Stomach smooth muscle (tissue), 2 donors: ENCODE data around the gene YES1.
"Not testable (repeated sequence)": the region's sequence is repeated elsewhere in the genome, so short reads cannot be mapped to it uniquely, and the experiment has no call there.

Experiments
- H3K27ac ChIP-seq: one replicate; pipeline ENCODE4 v1.7.0; 2013; ENCODE audit warnings: mild to moderate bottlenecking, low read length, inconsistent platforms
- H3K27me3 ChIP-seq, 2 donors: one replicate each; pipeline ENCODE4 v1.7.0; 2013; ENCODE audit warnings: low read length in 2 of 2; ENCODE audit not compliant: insufficient read depth in 2 of 2, control insufficient read depth in 1 of 2
- H3K36me3 ChIP-seq, 2 donors: one replicate each; pipeline ENCODE4 v1.7.0; 2013; ENCODE audit warnings: low read length in 2 of 2; ENCODE audit not compliant: control insufficient read depth in 2 of 2, insufficient read depth in 2 of 2
- H3K4me1 ChIP-seq: one replicate; pipeline ENCODE4 v1.7.0; 2013; ENCODE audit warnings: low read length; ENCODE audit not compliant: control insufficient read depth, insufficient read depth
- H3K4me3 ChIP-seq, 2 donors: one replicate each; pipeline ENCODE4 v1.7.0; 2013; ENCODE audit warnings: low read length in 2 of 2
- H3K9ac ChIP-seq, 2 donors: one replicate each; pipeline ENCODE4 v1.7.0; 2013; ENCODE audit warnings: low read length in 2 of 2, mild to moderate bottlenecking in 1 of 2
- H3K9me3 ChIP-seq, 2 donors: one replicate each; pipeline ENCODE4 v1.7.0; 2013; ENCODE audit warnings: low read length in 2 of 2; ENCODE audit not compliant: control insufficient read depth in 2 of 2
- donor health status: healthy.
- donor health status: Pancreatic carcinoma.

Gene YES1

GRCh38 chr18:759864-760263 lies 52.2 kb downstream of the YES1 start:
- not testable (repeated sequence) for H3K4me1 ChIP-seq, H3K4me3 ChIP-seq, H3K9me3 ChIP-seq, H3K27me3 ChIP-seq, H3K9ac ChIP-seq, H3K27ac ChIP-seq, H3K36me3 ChIP-seq

- Histone ChIP-seq H3K4me3 (no peak overlapping the region), H3K36me3 (peaks cover 2 to 5% of the 10 kb centered on the region in 2 donors), H3K27ac (no peak overlapping the region), H3K9ac (no peak overlapping the region), H3K4me1 (no peaks in the 10 kb centered on the region), H3K9me3 (no peaks in the 10 kb centered on the region), H3K27me3 (no peaks in the 10 kb centered on the region)
Measured at GRCh38 chr18:755506-755905, 56.5 kb downstream of the YES1 start.

- Histone ChIP-seq H3K9me3 (no peaks in the 10 kb centered on the region), H3K4me1 (no peaks in the 10 kb centered on the region), H3K9ac (no peak overlapping the region), H3K4me3 (no peak overlapping the region), H3K27ac (no peak overlapping the region), H3K36me3 (peaks cover 5 to 7% of the 10 kb centered on the region in 2 donors), H3K27me3 (no peaks in the 10 kb centered on the region)
Measured at GRCh38 chr18:754656-755055, 57.4 kb downstream of the YES1 start.

GRCh38 chr18:750456-750855 lies 61.6 kb downstream of the YES1 start:
- Histone ChIP-seq H3K9ac (no peak overlapping the region), H3K4me3 (no peak overlapping the region), H3K36me3 (peaks cover 7 to 16% of the 10 kb centered on the region in 2 donors), H3K27me3 (no peaks in the 10 kb centered on the region), H3K9me3 (no peaks in the 10 kb centered on the region), H3K27ac (no peak overlapping the region), H3K4me1 (no peaks in the 10 kb centered on the region)

- no peak overlapping the region for H3K9ac ChIP-seq
- H3K27me3 ChIP-seq: no peaks in the 10 kb centered on the region
- H3K36me3 ChIP-seq: peaks cover 11 to 14% of the 10 kb centered on the region in 2 donors
- no peaks in the 10 kb centered on the region for H3K9me3 ChIP-seq
- no peaks in the 10 kb centered on the region for H3K4me1 ChIP-seq
- H3K4me3 ChIP-seq: no peak overlapping the region
- H3K27ac ChIP-seq: no peak overlapping the region
Measured at GRCh38 chr18:744832-745597, 67.0 kb downstream of the YES1 start.

- Histone ChIP-seq H3K9ac (no peak overlapping the region), H3K4me1 (no peaks in the 10 kb centered on the region), H3K27ac (no peak overlapping the region), H3K36me3 (peaks cover 12 to 16% of the 10 kb centered on the region in 2 donors), H3K27me3 (no peaks in the 10 kb centered on the region), H3K4me3 (no peak overlapping the region), H3K9me3 (no peaks in the 10 kb centered on the region)
Measured at GRCh38 chr18:741931-742512, 70.0 kb downstream of the YES1 start.

GRCh38 chr18:732371-732770 lies 79.7 kb downstream of the YES1 start:
- H3K9me3 ChIP-seq: no peaks in the 10 kb centered on the region
- H3K36me3 ChIP-seq: peaks cover 19 to 20% of the 10 kb centered on the region in 2 donors
- no peak overlapping the region for H3K9ac ChIP-seq
- H3K27me3 ChIP-seq: no peaks in the 10 kb centered on the region
- no peak overlapping the region for H3K27ac ChIP-seq
- H3K4me3 ChIP-seq: no peak overlapping the region
- H3K4me1 ChIP-seq: no peaks in the 10 kb centered on the region

- Histone ChIP-seq H3K4me1 (no peaks in the 10 kb centered on the region), H3K4me3 (no peak overlapping the region), H3K36me3 (peaks cover 10 to 15% of the 10 kb centered on the region in 2 donors), H3K9me3 (no peaks in the 10 kb centered on the region), H3K27ac (no peak overlapping the region), H3K27me3 (no peaks in the 10 kb centered on the region), H3K9ac (no peak overlapping the region)
Measured at GRCh38 chr18:731185-731584, 80.9 kb downstream of the YES1 start.

- Histone ChIP-seq H3K36me3 (peaks cover 5 to 10% of the 10 kb centered on the region in 2 donors), H3K9me3 (no peaks in the 10 kb centered on the region), H3K4me3 (no peak overlapping the region), H3K4me1 (no peaks in the 10 kb centered on the region), H3K27ac (no peak overlapping the region), H3K9ac (no peak overlapping the region), H3K27me3 (no peaks in the 10 kb centered on the region)
Measured at GRCh38 chr18:730692-731091, 81.3 kb downstream of the YES1 start.

- H3K36me3 ChIP-seq, H3K27me3 ChIP-seq, H3K4me3 ChIP-seq, H3K4me1 ChIP-seq, H3K9ac ChIP-seq, H3K27ac ChIP-seq, H3K9me3 ChIP-seq: not testable (repeated sequence)
Measured at GRCh38 chr18:730120-730519, 81.9 kb downstream of the YES1 start.

- Histone ChIP-seq H3K27ac (no peak overlapping the region), H3K4me1 (no peaks in the 10 kb centered on the region), H3K36me3 (peaks cover 0 to 3% of the 10 kb centered on the region in 2 donors), H3K4me3 (no peak overlapping the region), H3K9me3 (no peaks in the 10 kb centered on the region), H3K9ac (no peak overlapping the region), H3K27me3 (no peaks in the 10 kb centered on the region)
Measured at GRCh38 chr18:725646-726045, 86.4 kb downstream of the YES1 start.
